ENCODE data around the gene RNF220.

RNF220 gene

DNA sequence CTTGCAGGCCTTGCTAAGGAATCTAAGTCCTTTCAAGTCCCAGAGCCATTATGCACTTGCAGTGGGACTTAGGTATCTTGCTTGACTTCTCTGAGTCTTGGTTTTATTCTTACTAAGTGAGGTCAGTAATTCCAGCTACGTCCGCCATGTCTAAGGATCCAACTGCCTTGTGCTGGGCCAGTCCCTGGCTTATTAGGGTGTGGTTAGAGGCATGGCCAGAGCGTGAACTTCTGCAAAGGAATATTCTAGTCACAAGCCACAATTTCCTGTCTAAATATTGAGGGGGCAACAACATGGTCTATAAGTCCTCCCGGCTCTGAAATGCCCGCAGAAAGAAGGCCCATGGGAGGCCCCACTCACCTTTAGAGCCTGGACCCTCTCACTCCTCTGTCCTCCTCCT lies 186.3 kb downstream of the RNF220 start:
- DNase-seq, result no peak

- no peak for DNase-seq
Measured at GRCh38 chr1:44592208-44593145, 187.4 kb downstream of the RNF220 start.

DNA sequence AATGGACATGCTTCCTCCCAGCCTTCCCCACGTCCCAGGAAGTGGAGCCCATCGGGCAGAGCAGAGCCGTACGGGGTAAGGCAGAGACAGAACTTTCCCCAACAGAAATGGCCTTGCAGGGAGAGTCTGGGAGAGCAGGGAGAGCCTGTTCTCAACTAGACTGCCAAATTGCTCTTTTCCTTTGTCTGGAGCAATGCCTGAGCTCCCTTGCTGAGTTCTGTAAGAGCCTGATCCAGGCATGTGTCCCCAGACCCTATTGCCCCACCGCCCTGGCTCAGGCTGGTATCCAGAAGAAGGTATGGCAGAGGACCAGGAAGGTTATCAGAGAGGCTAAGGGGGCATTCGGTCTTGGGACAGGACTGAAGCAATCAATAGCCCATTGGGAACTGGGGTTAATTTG lies 189.3 kb downstream of the RNF220 start:
- DNase-seq, result no peak

DNA sequence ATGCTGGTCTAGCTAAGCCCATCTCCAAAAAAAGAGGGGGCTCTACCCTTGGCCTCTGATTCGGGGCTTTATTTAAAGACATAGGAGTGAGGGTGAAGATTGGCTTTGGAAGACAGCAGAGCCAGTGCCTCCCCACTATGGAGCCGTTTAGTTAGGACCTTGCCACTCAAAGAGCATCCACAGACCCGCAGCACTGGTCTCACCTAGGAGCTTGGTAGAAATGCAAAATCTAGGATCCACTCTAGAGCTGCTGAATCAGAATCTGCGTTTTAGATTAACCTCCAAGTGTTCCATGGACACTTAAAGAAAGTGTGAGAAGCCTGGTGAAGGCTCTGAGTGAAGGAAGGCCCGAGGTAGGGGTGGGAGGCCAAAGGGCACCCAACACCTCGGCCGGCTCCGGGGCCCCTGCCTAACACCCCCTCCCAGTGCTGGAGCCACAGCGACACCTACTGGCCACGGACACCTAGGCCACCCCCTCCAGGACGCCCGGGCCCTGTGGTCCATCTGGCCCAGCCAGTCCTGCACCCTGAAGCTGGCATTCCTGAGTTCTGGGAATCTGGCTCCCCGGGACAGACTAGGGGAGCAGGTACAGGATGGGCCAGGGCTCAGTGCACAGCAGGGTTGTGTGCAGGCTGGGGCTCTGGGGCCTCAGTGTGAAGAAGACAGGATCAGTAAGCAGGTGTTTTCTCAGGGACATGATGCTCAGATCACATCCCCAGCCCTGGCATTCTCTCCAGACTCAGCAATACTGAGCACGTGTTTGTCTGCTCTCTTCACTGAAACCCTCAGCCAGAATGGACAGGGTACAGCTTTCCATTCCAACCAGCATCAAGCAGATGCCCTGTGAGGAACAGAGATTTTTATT lies 190.0 kb downstream of the RNF220 start:
- peak; percentile 68 to 69 for DNase-seq

DNA sequence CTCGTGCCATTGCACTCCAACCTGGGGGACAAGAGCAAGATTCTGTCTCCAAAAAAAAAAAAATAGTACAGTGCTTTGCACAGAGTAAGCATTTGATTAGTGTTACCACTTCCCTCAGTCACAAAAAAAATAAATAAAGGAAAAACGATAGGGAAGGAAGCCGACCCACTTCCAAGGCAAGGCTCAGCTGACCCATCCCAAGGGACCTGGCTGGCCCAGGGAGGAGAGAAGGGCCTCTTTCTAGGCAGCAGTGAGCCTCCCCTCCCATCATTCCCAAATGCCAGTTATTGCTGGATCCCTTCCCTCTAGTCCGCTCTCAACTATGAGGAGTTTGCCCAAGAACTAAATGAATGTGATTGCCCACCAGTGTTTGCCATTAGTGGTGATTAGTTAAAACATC lies 191.5 kb downstream of the RNF220 start:
- DNase-seq, result no peak

- no peak for DNase-seq
Measured at GRCh38 chr1:44598167-44598566, 193.1 kb downstream of the RNF220 start.

GRCh38 chr1:44602634-44603628 lies 197.9 kb downstream of the RNF220 start:
- no peak for DNase-seq

- no peak for DNase-seq
Measured at GRCh38 chr1:44603718-44604117, 198.7 kb downstream of the RNF220 start.

DNA sequence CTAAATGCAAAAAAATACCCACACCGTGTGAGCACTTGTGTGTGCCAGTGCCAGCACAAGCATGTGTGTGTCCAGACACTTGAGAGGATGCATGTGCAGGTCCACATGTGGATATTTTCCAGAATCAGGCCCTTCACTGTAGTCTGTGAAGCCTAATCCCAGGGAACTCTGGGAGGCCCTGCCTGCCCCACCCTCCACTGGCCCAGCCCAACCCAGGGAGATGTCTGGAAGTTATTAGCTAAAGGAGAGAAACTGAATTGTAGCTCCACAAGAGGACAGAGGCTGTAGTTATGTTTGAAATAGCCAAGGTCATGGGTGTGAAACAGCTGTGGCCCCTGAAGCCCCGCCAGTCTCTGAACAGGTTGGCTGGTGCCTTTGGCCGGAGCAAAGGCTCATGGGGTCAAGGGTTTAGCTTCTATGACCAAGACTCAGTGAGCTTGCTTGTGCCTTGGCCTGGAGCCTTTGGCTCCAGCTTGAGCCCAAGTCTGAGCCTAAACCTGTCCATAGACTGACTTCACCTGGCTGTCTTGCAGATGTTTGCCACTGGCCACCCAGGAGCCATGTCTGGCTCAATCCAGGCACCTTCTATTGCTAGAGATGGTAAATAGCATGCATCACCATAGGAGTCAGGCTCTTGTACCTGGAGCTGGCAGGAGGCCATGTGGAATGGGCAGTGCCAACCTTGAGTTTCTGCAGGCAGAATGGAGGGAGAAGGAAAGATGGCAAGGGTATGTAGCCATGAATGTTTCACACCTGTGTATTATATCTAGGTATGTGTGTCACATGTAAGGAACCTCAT lies 199.3 kb downstream of the RNF220 start:
- no peak for DNase-seq

- no peak for DNase-seq
Measured at GRCh38 chr1:44605914-44606615, 201.0 kb downstream of the RNF220 start.

- DNase-seq, result no peak
Measured at GRCh38 chr1:44606701-44607281, 201.7 kb downstream of the RNF220 start.

DNA sequence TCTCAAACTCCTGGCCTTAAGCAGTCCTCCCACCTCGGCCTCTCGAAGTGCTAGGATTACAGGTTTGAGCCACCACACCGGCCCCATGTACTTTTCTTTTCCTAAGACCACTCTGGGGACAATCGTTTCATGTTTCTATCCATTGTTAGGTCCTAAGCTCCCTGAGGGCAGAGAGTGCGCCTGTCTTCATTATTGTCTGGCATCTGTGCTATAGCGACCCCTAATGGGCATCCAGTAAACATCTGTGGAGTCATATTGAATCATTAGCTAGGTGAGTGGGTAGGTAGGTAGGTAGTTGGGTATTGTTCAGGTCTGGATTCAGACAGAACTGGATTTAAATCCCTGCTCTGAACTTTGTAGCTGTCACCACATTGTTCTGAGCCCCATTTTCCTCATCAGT lies 203.1 kb downstream of the RNF220 start:
- DNase-seq, result no peak

- peak; percentile 14 for DNase-seq
Measured at GRCh38 chr1:44609412-44609767, 204.3 kb downstream of the RNF220 start.

DNA sequence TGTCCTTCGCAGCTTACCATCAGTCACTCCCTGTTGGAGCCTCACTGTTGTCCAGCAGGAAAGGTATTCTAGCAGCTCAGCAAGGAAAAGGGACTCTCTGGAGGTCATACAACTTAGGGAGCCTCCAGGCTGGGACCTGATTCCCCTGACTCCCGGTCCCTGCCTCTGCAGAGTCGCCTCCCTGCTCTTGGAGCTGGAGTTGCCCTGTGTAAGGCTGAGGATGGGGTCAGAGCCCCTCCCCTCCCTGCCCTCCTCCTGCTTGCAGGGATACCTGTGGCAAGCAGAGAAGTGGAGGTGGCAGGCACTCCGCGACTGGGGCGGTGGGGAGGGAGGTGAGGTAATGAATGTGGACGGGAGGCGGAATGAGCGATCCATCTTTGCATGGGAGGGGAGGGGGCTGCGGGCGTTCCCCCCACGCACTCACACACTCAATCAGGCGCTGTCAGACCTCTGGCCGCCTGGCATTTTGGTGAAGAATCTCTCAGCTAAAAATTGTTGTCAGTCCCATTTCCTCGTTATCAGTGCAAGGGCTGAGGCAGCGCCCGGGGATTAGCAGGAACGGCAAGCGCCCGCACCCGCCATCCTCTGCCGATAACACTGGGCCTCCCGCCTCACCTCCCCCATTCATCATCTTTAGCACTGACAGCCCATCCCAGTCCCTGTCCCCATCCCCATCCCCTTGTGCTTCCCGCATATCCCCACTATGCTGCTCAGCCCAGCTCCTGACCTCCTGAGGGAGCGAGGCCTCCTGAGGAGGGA lies 204.9 kb downstream of the RNF220 start:
- no peak for DNase-seq

DNA sequence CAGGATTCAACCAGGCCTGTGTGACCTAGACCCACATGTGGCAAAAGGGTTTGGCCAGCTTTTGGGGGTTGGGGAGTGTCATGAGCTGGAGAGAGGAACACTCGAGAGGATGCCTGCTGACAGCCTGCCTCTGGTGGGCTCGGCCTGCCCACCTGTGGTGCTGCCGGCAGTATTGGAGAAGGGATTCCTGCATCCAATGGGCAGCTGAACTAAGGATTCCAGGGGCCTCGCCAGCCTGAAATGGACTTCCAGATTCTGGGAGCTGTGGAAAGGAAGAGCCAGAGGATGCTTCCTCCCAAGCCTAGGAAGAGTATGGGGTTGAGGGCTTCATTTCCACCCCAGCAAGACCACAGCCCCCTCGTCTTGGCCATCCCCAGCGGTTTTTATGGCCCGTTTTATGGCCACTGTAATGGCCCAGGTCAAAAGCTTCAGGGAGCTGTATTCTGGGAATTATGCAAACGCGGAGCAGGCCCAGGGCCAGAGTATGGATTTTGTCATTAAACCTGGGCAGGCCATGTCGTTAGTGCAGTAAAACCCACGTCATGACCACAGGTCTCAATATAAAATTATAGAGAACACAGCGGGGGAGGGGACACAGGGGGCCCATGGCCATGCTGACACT lies 205.6 kb downstream of the RNF220 start:
- DNase-seq, result no peak

DNA sequence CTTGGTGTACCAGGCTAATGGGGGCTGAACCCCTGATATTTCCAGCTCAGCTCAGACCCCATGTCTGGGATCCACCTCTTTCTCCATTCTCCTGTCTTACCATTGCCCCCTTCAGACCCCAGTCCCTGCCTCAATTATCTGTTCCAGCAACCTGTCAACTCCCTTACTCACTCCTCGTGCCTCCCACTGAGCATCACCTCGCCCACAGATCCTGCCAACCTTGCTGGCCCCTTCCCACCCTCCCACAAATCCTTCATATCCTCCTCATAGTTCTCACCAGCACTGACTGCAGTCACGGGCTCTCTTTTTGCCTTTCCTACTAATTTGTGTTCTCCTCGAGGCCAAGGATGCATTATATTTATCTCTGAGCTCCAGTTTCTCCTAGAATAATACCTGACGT lies 206.4 kb downstream of the RNF220 start:
- no peak for DNase-seq

DNA sequence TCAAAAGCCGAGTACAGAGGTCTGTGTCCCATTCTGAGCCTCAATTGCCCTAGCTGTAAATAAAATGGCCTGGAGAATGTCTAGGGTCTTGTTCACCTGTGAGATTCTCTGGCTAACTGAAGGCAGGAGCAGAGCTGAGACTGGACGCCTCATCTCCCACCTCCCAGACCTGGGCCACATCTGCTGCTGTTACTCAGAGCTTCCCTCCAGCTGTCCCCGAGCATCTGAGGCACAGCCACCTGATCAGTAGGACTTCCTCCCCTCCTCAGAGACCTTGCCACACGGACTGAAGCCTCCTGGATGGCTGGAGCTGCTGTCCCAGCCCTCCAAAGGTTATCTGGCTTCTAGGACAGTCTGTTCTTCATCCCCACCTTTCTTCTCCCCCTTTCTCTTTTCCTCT lies 206.8 kb downstream of the RNF220 start:
- DNase-seq, result no peak

- no peak for DNase-seq
Measured at GRCh38 chr1:44613941-44614340, 208.9 kb downstream of the RNF220 start.

GRCh38 chr1:44616284-44616990 lies 211.4 kb downstream of the RNF220 start:
- no peak for DNase-seq
